K562 (cell line): Measurements from ENCODE around the gene ADGRB2. TPM values are rescaled to one million over a fixed set of nuclear protein-coding genes. Genes with fewer than 3 reads are reported as not detected.

Experiments used
- ATAC-seq: fragments of 200-7000 bp; cut with Tn5 transposase; 3 replicates; pipeline ENCODE4 v1.9.1; 2020; ENCODE audit warnings: moderate library complexity
- BruUV-seq: library from RNA; stranded (reverse); fragments of 400-500 nt; replicated peaks from 2 replicates; lab custom pipeline; 2021; lab: Mats Ljungman, UMichigan
- CTCF ChIA-PET: fragments of 300-600 bp; formaldehyde crosslinking; extraction: SDS; loops from one replicate; lab custom pipeline; 2021; ENCODE audit warnings: low intra/inter-chr PET ratio; lab: Yijun Ruan, JAX
- POLR2A ChIA-PET: fragments of 300-600, 350-650 bp; sonication (Branson Sonifier 250); formaldehyde crosslinking; extraction: SDS; loops from one replicate; lab custom pipeline; 2021; ENCODE audit warnings: antibody characterized with exemption, inconsistent platforms; lab: Yijun Ruan, JAX
- DNase-seq, 4 experiments: peaks; one replicate each; pipeline versions ENCODE4 v3.0.0 to v3.0.0-alpha.2; 2011 to 2018; ENCODE audit warnings: low spot score in 3 of 4, mixed read lengths in 3 of 4; ENCODE audit errors: extremely low read depth in 1 of 4
- FAIRE-seq: peaks from 2 replicates; lab custom pipeline; 2011; peaks lifted over from hg19 to GRCh38; lab: Jason Lieb, UNC
- H2AFZ ChIP-seq: 2 replicates; pipeline ENCODE4 v1.6.0; 2011; ENCODE audit warnings: low read depth, low read length, control low read depth, inconsistent platforms
- H3K27ac ChIP-seq: fragments of 200-600 bp; 3 replicates; pipeline ENCODE4 v1.8.0; 2011; ENCODE audit warnings: low read depth, mild to moderate bottlenecking, control low read depth, inconsistent platforms, low read length, moderate library complexity, mixed read lengths; ENCODE audit errors: extremely low read depth
- H3K27me3 ChIP-seq, 2 experiments: fragments of 300-600 bp in 1 of 2; 2 replicates in 1 of 2; 3 replicates in 1 of 2; pipeline versions ENCODE4 v1.6.0 to v1.8.0; 2011; ENCODE audit warnings: inconsistent platforms in 2 of 2, low read length in 2 of 2, mild to moderate bottlenecking in 1 of 2, mixed read lengths in 1 of 2, moderate library complexity in 1 of 2; ENCODE audit not compliant: control insufficient read depth in 2 of 2, insufficient read depth in 2 of 2
- H3K36me3 ChIP-seq: fragments of 300-600 bp; 3 replicates; pipeline ENCODE4 v1.8.0; 2011; ENCODE audit warnings: mild to moderate bottlenecking, low read length, inconsistent platforms; ENCODE audit not compliant: control insufficient read depth, insufficient read depth
- H3K4me1 ChIP-seq, 2 experiments: fragments of 200-600 bp in 1 of 2; replicated peaks in 1 of 2; 2 replicates in 1 of 2; 3 replicates in 1 of 2; pipeline versions ENCODE4 v1.5.1 to v1.8.0; 2011; ENCODE audit warnings: inconsistent platforms in 2 of 2, low read length in 2 of 2, mild to moderate bottlenecking in 1 of 2, mixed read lengths in 1 of 2, moderate library complexity in 1 of 2; ENCODE audit not compliant: control insufficient read depth in 2 of 2, insufficient read depth in 2 of 2
- H3K4me2 ChIP-seq: 2 replicates; pipeline ENCODE4 v1.6.1; 2011; ENCODE audit warnings: low read length, control low read depth, inconsistent platforms, mixed read lengths; ENCODE audit not compliant: insufficient read depth
- H3K4me3 ChIP-seq: fragments of 200-600 bp; sonication (generic), shearing (Covaris generic); 2 replicates; pipeline ENCODE4 v1.5.1; 2016; ENCODE audit warnings: control low read depth, inconsistent platforms
- H3K79me2 ChIP-seq: fragments of 200-600 bp; 3 replicates; pipeline ENCODE4 v1.8.0; 2011; ENCODE audit warnings: low read length, inconsistent platforms; ENCODE audit not compliant: control insufficient read depth, insufficient read depth
- H3K9ac ChIP-seq, 2 experiments: 2 replicates each; pipeline versions ENCODE4 v1.6.0 to v1.6.1; 2011; ENCODE audit warnings: low read depth in 2 of 2, low read length in 2 of 2, control low read depth in 1 of 2, inconsistent platforms in 1 of 2, mild to moderate bottlenecking in 1 of 2, mixed read lengths in 1 of 2; ENCODE audit not compliant: insufficient read depth in 1 of 2
- H3K9me1 ChIP-seq: one replicate; pipeline ENCODE4 v1.6.0; 2011; ENCODE audit warnings: inconsistent platforms, mild to moderate bottlenecking, low read length, moderate library complexity; ENCODE audit not compliant: control insufficient read depth, insufficient read depth
- H3K9me3 ChIP-seq: replicated peaks from 2 replicates; pipeline ENCODE4 v1.5.1; 2011; ENCODE audit warnings: low read depth, low read length, inconsistent platforms; ENCODE audit not compliant: control insufficient read depth, insufficient read depth
- H4K20me1 ChIP-seq: replicated peaks from 2 replicates; pipeline ENCODE4 v1.6.1; 2011; ENCODE audit warnings: low read length, inconsistent platforms, mixed read lengths; ENCODE audit not compliant: control insufficient read depth, insufficient read depth
- DLX4 ChIP-seq: fragments of 250-450 bp; sonication (Bioruptor Pico); IDR thresholded peaks from 2 replicates; pipeline ENCODE4 v1.6.1; 2021; ENCODE audit warnings: mild to moderate bottlenecking
- EGR1 ChIP-seq: fragments of 450-650 bp; conservative IDR thresholded peaks from 2 replicates; pipeline ENCODE4 v1.6.1; 2017; ENCODE audit warnings: mild to moderate bottlenecking
- ESRRB ChIP-seq: fragments of 250-450 bp; sonication (Bioruptor Pico); IDR thresholded peaks from 2 replicates; pipeline ENCODE4 v1.5.0; 2020; ENCODE audit warnings: mild to moderate bottlenecking, moderate library complexity, borderline replicate concordance
- JUNB ChIP-seq: fragments of 450-650 bp; formaldehyde crosslinking; conservative IDR thresholded peaks from 2 replicates; pipeline ENCODE4 v1.4.0; 2020; ENCODE audit warnings: mild to moderate bottlenecking
- KAT7 ChIP-seq: sonication (generic); formaldehyde crosslinking; IDR thresholded peaks from 2 replicates; pipeline ENCODE4 v1.8.0; 2022; ENCODE audit warnings: missing genetic modification reagents, mild to moderate bottlenecking, borderline replicate concordance
- KDM4B ChIP-seq, 2 experiments: fragments of 450-650 bp in 1 of 2; sonication (generic) in 1 of 2; IDR thresholded peaks; 2 replicates each; pipeline ENCODE4 v1.6.1; 2016 to 2017; ENCODE audit warnings: borderline replicate concordance in 2 of 2, antibody characterized with exemption in 1 of 2, low read depth in 1 of 2, mild to moderate bottlenecking in 1 of 2
- KDM5B ChIP-seq: fragments of 200-600 bp; sonication (generic); IDR thresholded peaks from 2 replicates; pipeline ENCODE4 v1.6.1; 2012; ENCODE audit warnings: low read depth, mild to moderate bottlenecking, moderate library complexity, low read length, control low read depth, inconsistent platforms; ENCODE audit not compliant: insufficient replicate concordance
- NEUROD1 ChIP-seq: fragments of 150-350 bp; IDR thresholded peaks from 2 replicates; pipeline ENCODE4 v1.6.1; 2014; ENCODE audit warnings: borderline replicate concordance, low read length, low read depth; ENCODE audit not compliant: partially characterized antibody
- PCBP1 ChIP-seq: fragments of 200-400 bp; formaldehyde crosslinking; IDR thresholded peaks from 2 replicates; pipeline ENCODE4 v1.6.1; 2018; ENCODE audit warnings: mild to moderate bottlenecking, low read depth, low read length; ENCODE audit not compliant: poor library complexity, severe bottlenecking
- PCBP2 ChIP-seq: fragments of 200-400 bp; formaldehyde crosslinking; IDR thresholded peaks from 2 replicates; pipeline ENCODE4 v1.6.1; 2018; ENCODE audit warnings: low read length, low read depth, mild to moderate bottlenecking, moderate library complexity; ENCODE audit not compliant: poor library complexity, severe bottlenecking
- SIN3A ChIP-seq, 2 experiments: fragments of 150-350 bp in 1 of 2; IDR thresholded peaks; 2 replicates each; pipeline ENCODE4 v1.6.1; 2011 to 2016; ENCODE audit warnings: borderline replicate concordance in 2 of 2, low read depth in 2 of 2, low read length in 2 of 2, mild to moderate bottlenecking in 2 of 2, moderate library complexity in 2 of 2; ENCODE audit not compliant: control insufficient read depth in 1 of 2
- VEZF1 ChIP-seq: fragments of 200-800 bp; sonication (Bioruptor generic); IDR thresholded peaks from 2 replicates; pipeline ENCODE4 v1.6.1; 2017; ENCODE audit warnings: missing genetic modification characterization, missing compliant biosample characterization
- ZEB2 ChIP-seq: fragments of 450-650 bp; IDR thresholded peaks from 2 replicates; pipeline ENCODE4 v1.6.1; 2016
- ZNF512 ChIP-seq: IDR thresholded peaks from 2 replicates; pipeline ENCODE4 v1.6.1; 2016; ENCODE audit warnings: missing genetic modification characterization, missing compliant biosample characterization
- WGBS: fragments of 100-300 bp; shearing (Covaris generic); methylation state at CpG from one replicate; pipeline ENCODE4 v1.1.6; 2016; ENCODE audit warnings: low coverage, mixed read lengths; ENCODE audit not compliant: insufficient coverage; ENCODE audit errors: missing lambda C conversion rate; 5-methylcytosine and 5-hydroxymethylcytosine counted together
- in situ Hi-C: fragments of 300-500 bp; cut with MboI; formaldehyde crosslinking; loops from 4 replicates; pipeline ENCODE4 v1.15.0; 2018; ENCODE audit warnings: inconsistent platforms, mixed read lengths
- intact Hi-C: fragments of 100-400 bp; cut with micrococcal nuclease; formaldehyde crosslinking; loops from 2 replicates; pipeline ENCODE4 v1.14.2; 2022
- polyA plus RNA-seq, 8 experiments: library from polyadenylated mRNA; depleted of rRNA in 4 of 8; stranded (reverse) in 5 of 8; unstranded in 3 of 8; fragments of >200 nt; fragmentation: Nextera tagmentation in 2 of 8; fragmentation: Illumina TruSeq in 1 of 8; extraction: Ambion mirVana in 2 of 8; extraction: Trizol in 1 of 8; gene quantifications; 2 replicates each; pipeline versions ENCODE4 v1.2.1 to v1.2.3, GENCODE V29; 2011 to 2014; ENCODE audit warnings: inconsistent platforms in 1 of 8, missing spikeins in 1 of 8
- total RNA-seq, 7 experiments: library from RNA; depleted of rRNA in 6 of 7; stranded (reverse); fragments of >200 nt in 6 of 7; fragmentation: Illumina TruSeq in 2 of 7; extraction: Trizol in 2 of 7; gene quantifications; 2 replicates each; pipeline versions ENCODE4 v1.2.1 to v1.2.3, GENCODE V29; 2011 to 2021; ENCODE audit warnings: low replicate concordance in 1 of 7

Gene ADGRB2
- total and polyA plus RNA-seq, 9 of the 15 experiments (the other 6 are each of a cell fraction or from before 2014, with no cell fraction given) = 0.04 to 0.23 (median 0.20) TPM; not detected in 2

DNA sequence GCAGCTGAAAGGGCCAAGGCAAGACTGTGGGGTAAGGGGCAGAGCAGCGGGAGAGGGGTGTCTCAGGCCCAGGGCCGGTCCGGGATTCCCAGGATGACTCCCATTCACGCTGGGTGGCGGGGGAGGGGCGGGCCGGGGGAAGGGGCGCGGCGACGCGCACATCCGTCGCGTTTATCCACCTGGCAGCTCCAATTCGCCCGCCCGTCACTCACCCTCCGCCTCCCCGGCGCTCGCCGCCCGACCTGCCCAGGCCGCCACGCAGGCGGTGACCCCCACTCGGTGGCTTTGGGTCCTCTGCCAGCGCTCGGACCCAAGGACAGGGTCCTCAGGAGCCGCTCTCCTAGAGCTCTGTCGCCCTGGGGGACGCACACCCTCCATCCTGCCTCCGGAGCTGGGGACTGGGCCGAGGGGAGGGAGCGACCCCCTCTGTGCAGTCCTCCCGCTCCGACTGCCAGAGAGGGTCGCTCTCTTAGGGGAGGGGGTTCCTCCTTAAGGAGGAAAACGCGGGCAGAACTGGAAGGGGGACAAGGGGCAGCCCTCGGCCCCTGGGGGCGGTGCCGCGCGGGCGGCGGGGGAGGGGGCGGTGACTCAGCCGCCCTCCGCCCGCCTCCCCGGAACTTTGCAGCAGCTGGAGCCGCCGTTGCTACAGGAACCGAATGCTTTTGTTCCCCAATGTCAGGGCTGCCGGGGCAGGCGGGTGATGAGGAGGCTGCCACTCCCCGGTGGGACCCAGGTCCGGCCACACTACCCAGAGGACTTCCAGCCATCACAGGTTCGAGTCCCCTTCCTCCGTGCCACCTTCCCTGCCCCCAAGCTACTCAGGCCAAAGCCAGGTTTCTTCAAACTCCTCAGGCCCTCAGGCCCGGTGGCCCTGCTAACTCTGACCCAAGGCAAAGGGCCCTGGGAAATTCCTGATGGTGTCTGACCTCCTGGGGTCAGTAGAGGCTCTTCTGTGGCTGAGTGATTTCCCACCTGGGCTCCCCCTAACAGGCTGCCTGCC lies 3.4 kb downstream of the ADGRB2 start:
- peaks cover 60 to 75% of the 10 kb centered on the region in 2 experiments for H3K27me3 ChIP-seq
- ATAC-seq (peak; percentile 60), DNase-seq (peak; percentile 62 to 79 (median 75)), FAIRE-seq (no peak)
- H2AFZ ChIP-seq = peak overlapping the region; percentile 22; the same call in 1 of the 2 replicates
- POLR2A ChIA-PET = interaction anchor here (0.6 to 1.5 kb wide), 9 partner anchors 10 to 575 kb away, joined by 3 to 6 read pairs (median 3); partner anchors contain the start of genes MARCKSL1 and PTP4A2
- H3K9ac ChIP-seq = peak overlapping the region in 1 of 2 experiments; percentile 47; a peak in 2 of 4 replicates
- H3K36me3 ChIP-seq = no peaks in the 10 kb centered on the region
- peaks cover 10 to 40% of the 10 kb centered on the region in 2 experiments; a peak in 4 of 5 replicates for H3K4me1 ChIP-seq
- H3K27ac ChIP-seq = no peak overlapping the region
- in situ Hi-C loops = no loop called here
- H3K4me3 ChIP-seq = peak overlapping the region; percentile 7; the same call in 1 of the 2 replicates
- no peaks in the 10 kb centered on the region for H3K9me1 ChIP-seq
- H3K79me2 ChIP-seq = no peaks in the 10 kb centered on the region
- CTCF ChIA-PET = no interaction called here
- H4K20me1 ChIP-seq = peaks cover 61% of the 10 kb centered on the region
- H3K4me2 ChIP-seq = peak overlapping the region; percentile 23
- no TSS peak for BruUV-seq
- WGBS = 9% methylated on average over 31 of the region's 63 CpGs
- intact Hi-C loops = no loop called here
- H3K9me3 ChIP-seq = no peaks in the 10 kb centered on the region
- TF ChIP-seq NEUROD1 (peak; percentile 21), JUNB (CRISPR knock-in tag) (no peak), PCBP2 (no peak), DLX4 (CRISPR knock-in tag) (no peak), ZEB2 (no peak), KDM5B (no peak), ZNF512 (tag) (no peak), SIN3A (IDR thresholded peaks at IDR 0.05; ENCODE audit: borderline replicate concordance in 2 of 2, control insufficient read depth in 1 of 2, low read depth in 2 of 2, low read length in 2 of 2) (peak in 1 of 2 experiments; percentile 37; a peak in 1 of 4 replicates), PCBP1 (peak; percentile 4), EGR1 (peak; percentile 93), ESRRB (CRISPR knock-in tag) (no peak), KAT7 (no peak), KDM4B (IDR thresholded peaks at IDR 0.05; ENCODE audit: borderline replicate concordance in 2 of 2, low read depth in 1 of 2) (no peak), VEZF1 (CRISPR knock-in tag) (peak; percentile 87)
